Left ventricle myocardium inferior (tissue), 1 donor: Measurements from ENCODE around the gene EIF4EBP3. TPM values are rescaled to one million over a fixed set of nuclear protein-coding genes. Genes with fewer than 3 reads are reported as not detected.
A peak's percentile ranks its signal among the peaks of the same experiment; 100 is the strongest.
"Not testable (repeated sequence)": the region's sequence is repeated elsewhere in the genome, so short reads cannot be mapped to it uniquely, and the experiment has no call there.

Experiments
- DNase-seq: peaks from one replicate; pipeline ENCODE4 v3.0.0-alpha.2; 2020
- H3K27ac ChIP-seq: fragments of 200-600 bp; replicated peaks from 2 replicates; pipeline ENCODE4 v1.8.0; 2021
- H3K27me3 ChIP-seq: fragments of 200-600 bp; 2 replicates; pipeline ENCODE4 v1.8.0; 2021; ENCODE audit warnings: low read depth
- H3K36me3 ChIP-seq: fragments of 200-600 bp; 2 replicates; pipeline ENCODE4 v1.8.0; 2021
- H3K4me1 ChIP-seq: fragments of 200-600 bp; 2 replicates; pipeline ENCODE4 v1.8.0; 2021
- H3K4me3 ChIP-seq: fragments of 200-600 bp; 2 replicates; pipeline ENCODE4 v1.8.0; 2021; ENCODE audit warnings: mild to moderate bottlenecking, moderate library complexity
- H3K9me3 ChIP-seq: fragments of 200-600 bp; replicated peaks from 2 replicates; pipeline ENCODE4 v1.8.0; 2021
- intact Hi-C: fragments of 100-400 bp; cut with micrococcal nuclease; formaldehyde crosslinking; loops from one replicate; pipeline ENCODE4 v1.11.0; 2022
- total RNA-seq: library from RNA; stranded (reverse); fragmentation: NEBNext Ultra II Directional; extraction: Animal tissue kit (Norgen Biotek cat#: 25700); gene quantifications from one replicate; pipeline ENCODE4 v1.2.1, GENCODE V29; 2021
- TF ChIP-seq, protein P1 (sequence below): fragments of 200-600 bp; IDR thresholded peaks from 2 replicates; pipeline ENCODE4 v1.8.0; 2021; ENCODE audit warnings: antibody characterized with exemption, mild to moderate bottlenecking, borderline replicate concordance
- donor health status: DM: no; HTN: yes; CAD: no; lungs with severe emphysema.

The EIF4EBP3 gene
- total RNA-seq, 1 donor from 2014 or later = 13.1 TPM

DNA sequence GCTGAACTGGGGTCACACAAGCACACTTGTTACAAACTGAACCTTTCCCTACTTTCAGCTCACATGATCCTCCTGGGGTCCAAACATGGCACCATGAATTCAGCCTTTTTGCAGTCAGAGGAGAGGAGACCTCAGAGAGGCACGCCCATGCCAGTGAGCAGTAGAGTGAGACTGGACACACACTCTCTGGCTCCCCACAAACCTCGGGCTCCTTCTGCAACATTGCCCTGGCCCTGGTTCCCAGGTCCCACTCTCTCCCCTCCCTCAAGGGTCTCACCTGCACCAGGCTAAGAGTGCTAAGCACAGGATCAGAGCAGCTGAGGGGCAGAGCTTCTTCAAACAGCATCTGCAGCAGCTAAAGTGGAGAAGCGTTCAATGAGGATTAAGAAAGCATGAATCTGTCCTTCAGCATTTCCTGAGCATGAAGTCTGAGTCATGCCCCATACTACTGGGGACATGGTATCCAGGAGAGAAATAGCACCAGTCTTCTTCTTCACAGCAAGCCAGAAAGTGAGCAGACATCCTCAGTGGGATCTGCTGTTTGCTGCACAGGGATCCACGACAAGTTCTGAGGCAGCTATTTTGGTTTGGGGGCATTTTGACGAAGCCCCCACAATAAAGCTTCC lies 44.4 kb downstream of the EIF4EBP3 start:
- H3K27ac ChIP-seq = peak overlapping the region; percentile 19
- no peaks in the 10 kb centered on the region for H3K9me3 ChIP-seq
- H3K27me3 ChIP-seq = no peaks in the 10 kb centered on the region
- TF ChIP-seq, protein P1, sequence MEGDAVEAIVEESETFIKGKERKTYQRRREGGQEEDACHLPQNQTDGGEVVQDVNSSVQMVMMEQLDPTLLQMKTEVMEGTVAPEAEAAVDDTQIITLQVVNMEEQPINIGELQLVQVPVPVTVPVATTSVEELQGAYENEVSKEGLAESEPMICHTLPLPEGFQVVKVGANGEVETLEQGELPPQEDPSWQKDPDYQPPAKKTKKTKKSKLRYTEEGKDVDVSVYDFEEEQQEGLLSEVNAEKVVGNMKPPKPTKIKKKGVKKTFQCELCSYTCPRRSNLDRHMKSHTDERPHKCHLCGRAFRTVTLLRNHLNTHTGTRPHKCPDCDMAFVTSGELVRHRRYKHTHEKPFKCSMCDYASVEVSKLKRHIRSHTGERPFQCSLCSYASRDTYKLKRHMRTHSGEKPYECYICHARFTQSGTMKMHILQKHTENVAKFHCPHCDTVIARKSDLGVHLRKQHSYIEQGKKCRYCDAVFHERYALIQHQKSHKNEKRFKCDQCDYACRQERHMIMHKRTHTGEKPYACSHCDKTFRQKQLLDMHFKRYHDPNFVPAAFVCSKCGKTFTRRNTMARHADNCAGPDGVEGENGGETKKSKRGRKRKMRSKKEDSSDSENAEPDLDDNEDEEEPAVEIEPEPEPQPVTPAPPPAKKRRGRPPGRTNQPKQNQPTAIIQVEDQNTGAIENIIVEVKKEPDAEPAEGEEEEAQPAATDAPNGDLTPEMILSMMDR = no peak
- no peak overlapping the region for H3K4me3 ChIP-seq
- DNase-seq = no peak
- intact Hi-C loops = no loop called here
- peaks cover 33% of the 10 kb centered on the region for H3K4me1 ChIP-seq
- no peaks in the 10 kb centered on the region for H3K36me3 ChIP-seq

DNA sequence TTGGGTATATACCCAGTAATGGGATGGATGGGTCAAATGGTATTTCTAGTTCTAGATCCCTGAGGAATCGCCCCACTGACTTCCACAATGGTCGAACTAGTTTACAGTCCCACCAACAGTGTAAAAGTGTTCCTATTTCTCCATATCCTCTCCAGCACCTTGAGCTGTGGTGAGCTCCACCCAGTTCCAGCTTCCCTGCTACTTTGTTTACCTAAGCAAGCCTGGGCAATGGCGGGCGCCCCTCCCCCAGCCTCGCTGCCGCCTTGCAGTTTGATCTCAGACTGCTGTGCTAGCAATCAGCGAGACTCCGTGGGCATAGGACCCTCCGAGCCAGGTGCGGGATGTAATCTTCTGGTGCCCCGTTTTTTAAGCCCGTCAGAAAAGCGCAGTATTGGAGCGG lies 45.6 kb downstream of the EIF4EBP3 start:
- H3K9me3 ChIP-seq, DNase-seq, H3K27ac ChIP-seq, intact Hi-C loops, H3K27me3 ChIP-seq, H3K36me3 ChIP-seq: not testable (repeated sequence)
- peak overlapping the region; percentile 21 for H3K4me3 ChIP-seq
- peaks cover 33% of the 10 kb centered on the region for H3K4me1 ChIP-seq

DNA sequence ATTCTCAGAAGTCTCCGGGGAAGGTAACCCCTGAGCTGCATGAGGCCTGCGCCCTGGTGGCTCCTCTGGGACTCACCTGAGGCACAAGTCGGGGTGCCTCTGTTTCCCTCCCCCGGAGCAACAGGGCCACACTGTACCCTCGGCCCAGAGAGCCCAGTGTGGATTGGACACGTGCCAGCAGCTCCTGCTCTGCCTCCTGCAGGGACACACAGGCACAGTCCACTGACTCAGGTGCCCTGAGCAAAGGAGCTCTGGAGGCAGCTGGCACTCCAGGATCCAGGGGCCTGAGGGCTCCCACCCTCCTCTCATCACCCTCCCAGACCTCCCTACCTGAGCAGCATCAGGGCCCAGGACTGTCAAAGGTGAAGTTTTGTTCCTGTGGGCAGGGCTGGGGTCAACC lies 46.7 kb downstream of the EIF4EBP3 start:
- Histone ChIP-seq H3K36me3 (no peaks in the 10 kb centered on the region), H3K4me1 (peaks cover 24% of the 10 kb centered on the region), H3K27me3 (no peaks in the 10 kb centered on the region), H3K4me3 (no peak overlapping the region), H3K27ac (no peak overlapping the region), H3K9me3 (no peaks in the 10 kb centered on the region)
- intact Hi-C loops = no loop called here
- TF ChIP-seq, protein P1 = no peak
- DNase-seq = no peak

DNA sequence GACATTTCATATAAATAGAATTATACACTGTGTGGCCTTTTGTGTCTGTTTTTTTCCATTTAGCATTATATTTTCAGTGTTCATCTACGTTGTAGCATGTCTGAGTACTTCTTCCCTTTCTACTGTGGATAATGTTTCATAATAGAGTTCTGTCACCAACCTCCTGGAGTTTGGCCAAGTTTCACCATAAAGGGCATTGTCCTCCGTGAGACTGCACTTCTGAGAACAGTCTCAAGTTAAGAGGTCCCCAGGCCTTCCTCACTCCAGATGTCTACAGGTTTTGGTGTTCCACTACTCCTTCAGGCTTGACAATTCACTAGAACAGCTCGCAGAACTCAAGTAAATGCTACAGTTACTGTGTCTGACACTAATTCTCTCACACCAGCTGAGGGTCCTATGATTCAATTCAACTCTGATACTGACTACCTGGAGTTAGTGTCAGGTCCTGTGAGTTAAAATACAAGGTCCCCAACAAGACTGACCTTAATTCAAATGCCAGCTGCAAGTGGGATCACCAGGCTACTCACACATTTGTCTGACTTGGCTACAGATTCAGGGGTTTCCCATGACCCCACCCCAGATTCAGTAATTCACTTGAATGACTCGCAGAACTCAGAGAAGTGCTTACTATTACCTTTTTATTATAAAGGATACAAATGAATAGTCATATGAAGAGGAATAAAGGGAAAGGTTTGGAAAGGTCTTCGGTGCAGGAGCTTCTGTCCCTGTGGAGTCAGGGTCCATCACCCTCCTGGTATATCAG lies 48.3 kb downstream of the EIF4EBP3 start:
- peaks cover 22% of the 10 kb centered on the region for H3K4me1 ChIP-seq
- DNase-seq = no peak
- H3K27ac ChIP-seq = peak overlapping the region; percentile 68
- TF ChIP-seq, protein P1 = no peak
- no peak overlapping the region for H3K4me3 ChIP-seq
- H3K36me3 ChIP-seq = no peaks in the 10 kb centered on the region
- intact Hi-C loops = no loop called here
- H3K27me3 ChIP-seq = no peaks in the 10 kb centered on the region
- H3K9me3 ChIP-seq = no peaks in the 10 kb centered on the region

DNA sequence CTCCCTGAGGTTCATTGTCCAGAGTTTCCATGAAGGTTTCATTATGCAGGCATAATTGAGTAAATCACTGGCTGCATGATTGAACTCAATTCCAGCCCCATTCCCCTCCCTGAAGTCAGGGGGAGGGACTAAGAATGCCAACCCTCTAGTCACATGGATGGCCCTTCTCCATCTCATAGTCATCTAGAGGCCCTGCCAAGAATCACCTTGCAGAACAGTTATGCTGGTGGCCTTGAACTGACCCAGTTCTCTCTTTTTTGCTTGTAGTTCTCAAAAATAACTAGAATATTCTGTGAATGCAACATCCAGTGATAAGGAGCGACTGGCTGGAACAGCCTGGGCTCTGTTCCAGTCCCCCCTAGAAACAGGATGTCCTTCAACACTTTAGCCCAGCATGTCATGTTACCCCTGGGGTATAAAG lies 48.9 kb downstream of the EIF4EBP3 start:
- H3K4me3 ChIP-seq = no peak overlapping the region
- TF ChIP-seq, protein P1 = no peak
- H3K36me3 ChIP-seq = no peaks in the 10 kb centered on the region
- peaks cover 22% of the 10 kb centered on the region for H3K4me1 ChIP-seq
- H3K9me3 ChIP-seq = no peaks in the 10 kb centered on the region
- intact Hi-C loops = no loop called here
- peak overlapping the region; percentile 68 for H3K27ac ChIP-seq
- DNase-seq = no peak
- H3K27me3 ChIP-seq = no peaks in the 10 kb centered on the region

DNA sequence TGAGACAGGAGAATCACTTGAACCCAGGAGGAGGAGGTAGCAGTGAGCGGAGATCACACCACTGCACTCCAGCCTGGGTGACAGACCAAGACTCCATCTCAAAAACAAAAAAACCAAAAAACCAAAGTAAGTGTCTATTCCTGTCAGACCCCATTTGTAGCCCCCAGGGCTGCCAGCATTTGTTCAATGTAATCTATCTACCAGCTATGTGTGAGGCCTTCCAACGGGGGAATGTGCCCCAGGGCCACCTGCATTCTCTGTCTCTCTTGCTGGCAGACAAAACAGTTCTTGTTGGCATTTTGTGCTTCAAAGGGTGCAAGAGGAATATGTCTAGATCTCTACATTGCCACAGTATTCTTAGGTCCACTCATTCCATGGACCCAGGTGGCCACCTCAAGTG lies 51.4 kb downstream of the EIF4EBP3 start:
- Histone ChIP-seq H3K9me3 (no peaks in the 10 kb centered on the region), H3K27ac (no peak overlapping the region), H3K27me3 (no peaks in the 10 kb centered on the region), H3K4me1 (peaks cover 22% of the 10 kb centered on the region), H3K4me3 (no peak overlapping the region), H3K36me3 (no peaks in the 10 kb centered on the region)
- intact Hi-C loops = no loop called here
- TF ChIP-seq, protein P1 = no peak
- no peak for DNase-seq
